Neuronal stem cell (in vitro differentiated cells): ENCODE data around the gene JMJD8.
A peak's percentile ranks its signal among the peaks of the same experiment; 100 is the strongest.

ENCODE experiments used
- DNase-seq: peaks from one replicate; pipeline ENCODE4 v3.0.0-alpha.2; 2013; ENCODE audit warnings: low spot score
- H2AFZ ChIP-seq: one replicate; pipeline ENCODE4 v1.6.1; 2013; ENCODE audit warnings: mild to moderate bottlenecking, low read length, inconsistent platforms
- H2AK5ac ChIP-seq: 2 replicates; pipeline ENCODE4 v1.6.1; 2013; ENCODE audit warnings: low read depth, mild to moderate bottlenecking, inconsistent platforms, low read length, moderate library complexity, mixed read lengths
- H2BK120ac ChIP-seq: 2 replicates; pipeline ENCODE4 v1.6.1; 2013; ENCODE audit warnings: low read depth, mild to moderate bottlenecking, inconsistent platforms, low read length, moderate library complexity, mixed read lengths
- H2BK12ac ChIP-seq: one replicate; pipeline ENCODE4 v1.6.1; 2013; ENCODE audit warnings: low read length, inconsistent platforms
- H2BK15ac ChIP-seq: 2 replicates; pipeline ENCODE4 v1.6.1; 2013; ENCODE audit warnings: mild to moderate bottlenecking, low read length, inconsistent platforms, mixed read lengths
- H2BK5ac ChIP-seq: one replicate; pipeline ENCODE4 v1.6.1; 2013; ENCODE audit warnings: inconsistent platforms, mild to moderate bottlenecking, low read length, moderate library complexity
- H3K14ac ChIP-seq: one replicate; pipeline ENCODE4 v1.6.1; 2013; ENCODE audit warnings: low read length, inconsistent platforms
- H3K18ac ChIP-seq: 2 replicates; pipeline ENCODE4 v1.6.1; 2013; ENCODE audit warnings: low read length, inconsistent platforms
- H3K23ac ChIP-seq: 2 replicates; pipeline ENCODE4 v1.6.1; 2013; ENCODE audit warnings: low read depth, mild to moderate bottlenecking, mixed read lengths, low read length, inconsistent platforms; ENCODE audit not compliant: poor library complexity
- H3K27ac ChIP-seq: replicated peaks from 3 replicates; pipeline ENCODE4 v1.5.1; 2013; ENCODE audit warnings: low read length, inconsistent platforms
- H3K27me3 ChIP-seq, 3 experiments: 2 replicates each; pipeline ENCODE4 v1.6.1; 2013; ENCODE audit warnings: low read length in 3 of 3, mild to moderate bottlenecking in 2 of 3, inconsistent platforms in 1 of 3, low read depth in 1 of 3, mixed read lengths in 1 of 3, moderate library complexity in 1 of 3; ENCODE audit not compliant: control insufficient read depth in 3 of 3, insufficient read depth in 3 of 3
- H3K36me3 ChIP-seq, 2 donors: replicated peaks in 1 of 2; 2 replicates each; pipeline ENCODE4 v1.6.1; 2013; ENCODE audit warnings: low read length in 2 of 2; ENCODE audit not compliant: control insufficient read depth in 2 of 2, insufficient read depth in 2 of 2
- H3K4ac ChIP-seq: 2 replicates; pipeline ENCODE4 v1.6.1; 2013; ENCODE audit warnings: inconsistent platforms, mild to moderate bottlenecking, low read length, moderate library complexity
- H3K4me1 ChIP-seq, 2 donors: 1 replicate in 1 of 2; 2 replicates in 1 of 2; pipeline ENCODE4 v1.6.1; 2013; ENCODE audit warnings: low read length in 2 of 2, low read depth in 1 of 2; ENCODE audit not compliant: control insufficient read depth in 2 of 2, insufficient read depth in 1 of 2
- H3K4me2 ChIP-seq: one replicate; pipeline ENCODE4 v1.6.1; 2013; ENCODE audit warnings: mild to moderate bottlenecking, low read length, inconsistent platforms; ENCODE audit not compliant: insufficient read depth, poor library complexity, severe bottlenecking
- H3K4me3 ChIP-seq, 2 donors: 2 replicates each; pipeline ENCODE4 v1.5.1; 2013; ENCODE audit warnings: low read length in 2 of 2, mild to moderate bottlenecking in 2 of 2, inconsistent platforms in 1 of 2, moderate library complexity in 1 of 2
- H3K79me1 ChIP-seq: one replicate; pipeline ENCODE4 v1.6.1; 2013; ENCODE audit warnings: low read depth, mild to moderate bottlenecking, inconsistent platforms, low read length, moderate library complexity
- H3K9ac ChIP-seq: one replicate; pipeline ENCODE4 v1.6.1; 2013; ENCODE audit warnings: mild to moderate bottlenecking, low read depth, low read length, inconsistent platforms; ENCODE audit not compliant: poor library complexity
- H3K9me3 ChIP-seq, 2 donors: replicated peaks in 1 of 2; 2 replicates each; pipeline versions ENCODE3 to v1.6.1; 2013; ENCODE audit warnings: low read length in 2 of 2, mild to moderate bottlenecking in 2 of 2, inconsistent platforms in 1 of 2, low read depth in 1 of 2, mixed read lengths in 1 of 2, moderate library complexity in 1 of 2; ENCODE audit not compliant: control insufficient read depth in 2 of 2, insufficient read depth in 1 of 2
- H4K8ac ChIP-seq: one replicate; pipeline ENCODE4 v1.6.1; 2013; ENCODE audit warnings: low read depth, mild to moderate bottlenecking, inconsistent platforms, low read length, moderate library complexity
- H4K91ac ChIP-seq: one replicate; pipeline ENCODE4 v1.6.1; 2013; ENCODE audit warnings: low read length, low read depth, mild to moderate bottlenecking, inconsistent platforms; ENCODE audit not compliant: poor library complexity
- WGBS, 2 donors: extraction: QIAGEN DNeasy Blood & Tissue Kit; methylation state at CpG; one replicate each; pipeline ENCODE4 v1.1.7; 2013; ENCODE audit warnings: missing lambda C conversion rate in 2 of 2, mixed read lengths in 1 of 2; ENCODE audit not compliant: insufficient read length in 2 of 2, insufficient replicate concordance in 1 of 2; ENCODE audit errors: extremely low coverage in 2 of 2; 5-methylcytosine and 5-hydroxymethylcytosine counted together

JMJD8 gene

GRCh38 chr16:718922-719321 is 34.8 kb upstream of the JMJD8 start:
- peak overlapping the region; percentile 100 for H2AK5ac ChIP-seq
- whole genome bisulfite sequencing, 2 donors = no CpG with 5 or more reads among the region's 6 CpGs
- H3K23ac ChIP-seq = peak overlapping the region; percentile 34
- peaks cover 15 to 31% of the 10 kb centered on the region in 2 donors for H3K36me3 ChIP-seq
- H3K27me3 ChIP-seq = peaks cover 0 to 2% (median 0%) of the 10 kb centered on the region in 3 experiments
- peak overlapping the region; percentile 79 for H3K9ac ChIP-seq
- H2BK12ac ChIP-seq = peak overlapping the region; percentile 59
- peak overlapping the region; percentile 44 for H3K4ac ChIP-seq
- no peak overlapping the region for H3K14ac ChIP-seq
- H3K9me3 ChIP-seq = no peaks in the 10 kb centered on the region
- peaks cover 46 to 58% of the 10 kb centered on the region in 2 donors for H3K4me1 ChIP-seq
- H2BK5ac ChIP-seq = peak overlapping the region; percentile 100
- H4K8ac ChIP-seq = no peak overlapping the region
- no peak overlapping the region for H2AFZ ChIP-seq
- H3K4me2 ChIP-seq = no peak overlapping the region
- no peak overlapping the region for H3K27ac ChIP-seq
- peaks cover 43% of the 10 kb centered on the region for H3K79me1 ChIP-seq
- peak overlapping the region; percentile 44 for H3K18ac ChIP-seq
- H3K4me3 ChIP-seq = no peak overlapping the region
- H4K91ac ChIP-seq = peak overlapping the region; percentile 56
- DNase-seq = no peak
- no peak overlapping the region for H2BK120ac ChIP-seq
- H2BK15ac ChIP-seq = peak overlapping the region; percentile 100

DNA sequence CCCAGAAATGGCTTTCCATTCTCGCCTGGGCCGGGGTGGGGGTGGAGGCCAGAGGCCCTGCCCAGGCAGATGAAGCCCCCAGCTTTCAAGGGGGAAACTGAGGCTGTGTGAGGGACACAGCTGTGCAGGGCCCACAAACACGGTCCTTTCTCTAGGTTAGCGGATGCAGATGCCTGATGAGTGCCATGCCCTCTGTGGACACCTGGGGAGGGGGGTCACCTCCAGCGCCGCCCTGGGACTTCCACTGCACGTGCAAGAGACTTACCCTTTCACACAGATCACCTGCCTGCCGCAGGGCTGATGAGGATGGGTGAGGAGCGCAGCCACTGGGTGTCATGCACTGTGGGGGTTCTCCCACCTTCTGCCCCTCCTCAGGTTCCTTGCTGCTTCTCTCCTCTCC is 34.3 kb upstream of the JMJD8 start:
- Histone ChIP-seq H3K4me3 (peak overlapping the region in 1 of 2 donors; percentile 36), H3K4me1 (peaks cover 47 to 60% of the 10 kb centered on the region in 2 donors), H3K79me1 (peaks cover 43% of the 10 kb centered on the region), H2BK120ac (no peak overlapping the region), H2BK5ac (peak overlapping the region; percentile 100), H2BK12ac (peak overlapping the region; percentile 95), H3K9ac (peak overlapping the region; percentile 63), H3K9me3 (no peaks in the 10 kb centered on the region), H3K36me3 (peaks cover 15 to 31% of the 10 kb centered on the region in 2 donors), H4K91ac (no peak overlapping the region), H3K27me3 (peaks cover 0 to 5% (median 0%) of the 10 kb centered on the region in 3 experiments), H2BK15ac (peak overlapping the region; percentile 100), H2AK5ac (peak overlapping the region; percentile 100), H3K18ac (peak overlapping the region; percentile 24), H2AFZ (no peak overlapping the region), H3K23ac (peak overlapping the region; percentile 34), H4K8ac (no peak overlapping the region), H3K4ac (peak overlapping the region; percentile 44), H3K14ac (no peak overlapping the region), H3K4me2 (no peak overlapping the region), H3K27ac (peak overlapping the region; percentile 63)
- no CpG with 5 or more reads among the region's 9 CpGs for WGBS, 2 donors
- no peak for DNase-seq

- H3K23ac ChIP-seq = peak overlapping the region; percentile 97
- H2AFZ ChIP-seq = no peak overlapping the region
- H2BK15ac ChIP-seq = peak overlapping the region; percentile 100
- peak overlapping the region; percentile 98 for H3K18ac ChIP-seq
- H3K4me3 ChIP-seq = no peak overlapping the region
- no peak for DNase-seq
- H2BK120ac ChIP-seq = peak overlapping the region; percentile 87
- no peaks in the 10 kb centered on the region for H3K9me3 ChIP-seq
- peaks cover 0 to 5% (median 0%) of the 10 kb centered on the region in 3 experiments for H3K27me3 ChIP-seq
- H3K9ac ChIP-seq = peak overlapping the region; percentile 88
- no peak overlapping the region for H4K8ac ChIP-seq
- H3K4me2 ChIP-seq = peak overlapping the region; percentile 31
- peaks cover 12 to 28% of the 10 kb centered on the region in 2 donors for H3K36me3 ChIP-seq
- peak overlapping the region; percentile 85 for H3K4ac ChIP-seq
- H3K79me1 ChIP-seq = peaks cover 40% of the 10 kb centered on the region
- H3K27ac ChIP-seq = peak overlapping the region; percentile 63
- H2BK12ac ChIP-seq = peak overlapping the region; percentile 75
- WGBS, 2 donors = no CpG with 5 or more reads among the region's 32 CpGs
- H3K4me1 ChIP-seq = peaks cover 47 to 60% of the 10 kb centered on the region in 2 donors
- H2AK5ac ChIP-seq = peak overlapping the region; percentile 100
- no peak overlapping the region for H3K14ac ChIP-seq
- peak overlapping the region; percentile 100 for H2BK5ac ChIP-seq
- peak overlapping the region; percentile 79 for H4K91ac ChIP-seq
Measured at GRCh38 chr16:717450-718245, 33.5 kb upstream of the JMJD8 start.

DNA sequence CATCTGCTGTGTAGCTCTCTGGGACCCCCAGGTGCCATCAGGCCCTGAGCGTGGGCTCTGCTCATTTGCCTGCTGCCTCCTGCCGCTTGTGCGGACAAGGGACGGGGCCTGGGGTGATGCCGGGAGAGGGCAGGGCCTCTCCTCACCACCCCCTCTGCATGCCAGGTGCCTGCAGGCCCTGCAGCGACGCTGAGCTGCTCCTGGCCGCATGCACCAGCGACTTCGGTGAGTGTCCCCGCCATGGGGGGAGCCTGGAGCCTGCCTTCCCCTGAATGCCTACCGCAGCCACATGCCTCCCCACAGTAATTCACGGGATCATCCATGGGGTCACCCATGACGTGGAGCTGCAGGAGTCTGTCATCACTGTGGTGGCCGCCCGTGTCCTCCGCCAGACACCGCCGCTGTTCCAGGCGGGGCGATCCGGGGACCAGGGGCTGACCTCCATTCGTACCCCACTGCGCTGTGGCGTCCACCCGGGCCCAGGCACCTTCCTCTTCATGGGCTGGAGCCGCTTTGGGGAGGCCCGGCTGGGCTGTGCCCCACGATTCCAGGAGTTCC is 32.7 kb upstream of the JMJD8 start:
- Histone ChIP-seq H3K27me3 (peaks cover 0 to 7% (median 0%) of the 10 kb centered on the region in 3 experiments), H3K18ac (peak overlapping the region; percentile 95), H3K4me1 (peaks cover 47 to 55% of the 10 kb centered on the region in 2 donors), H2AK5ac (peak overlapping the region; percentile 100), H3K4me2 (peak overlapping the region; percentile 99), H2BK15ac (peak overlapping the region; percentile 100), H3K4me3 (peak overlapping the region; percentile 62 to 96), H2BK5ac (peak overlapping the region; percentile 100), H4K8ac (no peak overlapping the region), H3K9ac (peak overlapping the region; percentile 79), H3K14ac (peak overlapping the region; percentile 11), H4K91ac (peak overlapping the region; percentile 0), H2AFZ (no peak overlapping the region), H2BK120ac (peak overlapping the region; percentile 97), H3K79me1 (peaks cover 38% of the 10 kb centered on the region), H3K9me3 (no peaks in the 10 kb centered on the region), H3K23ac (peak overlapping the region; percentile 83), H3K27ac (peak overlapping the region; percentile 97), H3K4ac (peak overlapping the region; percentile 85), H2BK12ac (peak overlapping the region; percentile 48), H3K36me3 (peaks cover 11 to 28% of the 10 kb centered on the region in 2 donors)
- DNase-seq = no peak
- WGBS, 2 donors = no CpG with 5 or more reads among the region's 29 CpGs
